Measurements from ENCODE around the gene TPCN1. TPM values are rescaled to one million over a fixed set of nuclear protein-coding genes. Genes with fewer than 3 reads are reported as not detected.

Gene TPCN1
- total and polyA plus RNA-seq, 2 of the 13 experiments (the other 11 are each of a cell fraction or from before 2014, with no cell fraction given) = 8.0 to 26.8 TPM

- TF ChIP-seq ZNF276 (CRISPR knock-in tag; IDR thresholded peaks at IDR 0.05; ENCODE audit: low read depth) (no peak), PBX2 (CRISPR knock-in tag; IDR thresholded peaks at IDR 0.05) (no peak), ZNF234 (CRISPR knock-in tag; conservative IDR thresholded peaks at IDR 0.05) (no peak), PHF21A (CRISPR knock-in tag; IDR thresholded peaks at IDR 0.05) (no peak), TAF1 (CRISPR knock-in tag; IDR thresholded peaks at IDR 0.05) (no peak), ZNF782 (CRISPR knock-in tag; IDR thresholded peaks at IDR 0.05; ENCODE audit: borderline replicate concordance) (no peak), PHF5A (CRISPR knock-in tag; IDR thresholded peaks at IDR 0.05; ENCODE audit: low read depth, unreplicated experiment) (no peak)
- TF ChIP-seq, protein P1, sequence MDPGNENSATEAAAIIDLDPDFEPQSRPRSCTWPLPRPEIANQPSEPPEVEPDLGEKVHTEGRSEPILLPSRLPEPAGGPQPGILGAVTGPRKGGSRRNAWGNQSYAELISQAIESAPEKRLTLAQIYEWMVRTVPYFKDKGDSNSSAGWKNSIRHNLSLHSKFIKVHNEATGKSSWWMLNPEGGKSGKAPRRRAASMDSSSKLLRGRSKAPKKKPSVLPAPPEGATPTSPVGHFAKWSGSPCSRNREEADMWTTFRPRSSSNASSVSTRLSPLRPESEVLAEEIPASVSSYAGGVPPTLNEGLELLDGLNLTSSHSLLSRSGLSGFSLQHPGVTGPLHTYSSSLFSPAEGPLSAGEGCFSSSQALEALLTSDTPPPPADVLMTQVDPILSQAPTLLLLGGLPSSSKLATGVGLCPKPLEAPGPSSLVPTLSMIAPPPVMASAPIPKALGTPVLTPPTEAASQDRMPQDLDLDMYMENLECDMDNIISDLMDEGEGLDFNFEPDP (CRISPR knock-in tag; conservative IDR thresholded peaks at IDR 0.05) = no peak
These were observed 30.0 kb upstream of the TPCN1 start (continued) for GRCh38 chr12:113191227-113191626.

- no peaks in the 10 kb centered on the region for H3K79me2 ChIP-seq (ENCODE audit: insufficient read depth, low read length)
- peaks cover 14% of the 10 kb centered on the region for H3K4me1 ChIP-seq (ENCODE audit: insufficient read depth, low read length)
- ATAC-seq (no peak), DNase-seq (ENCODE audit: low spot score) (no peak), FAIRE-seq (no peak)
- no peaks in the 10 kb centered on the region for H3K27me3 ChIP-seq (ENCODE audit: control insufficient read depth in 1 of 2, insufficient read depth in 2 of 2, low read length in 2 of 2)
- H3K4me3 ChIP-seq (replicated peaks in 1 of 3; ENCODE audit: insufficient read depth in 1 of 3, low read depth in 2 of 3, low read length in 3 of 3) = no peak overlapping the region
- H3K9me3 ChIP-seq (ENCODE audit: low read length) = no peaks in the 10 kb centered on the region
- no peaks in the 10 kb centered on the region for H4K20me1 ChIP-seq (ENCODE audit: insufficient read depth, low read length)
- no peak overlapping the region for H3K27ac ChIP-seq (ENCODE audit: extremely low read length, insufficient read depth, low read length)
- ChIA-PET POLR2A (interaction anchor here (1.9 to 2.4 kb wide), 2 partner anchors 10 to 36 kb away, joined by 4 to 6 read pairs; partner anchors contain the start of genes DDX54 and RITA1), CTCF (ENCODE audit: low intra/inter-chr PET ratio, low total read pairs) (no interaction called here)
- in situ Hi-C loops (cut with HindIII; ENCODE audit: extremely low pct_ligation_motif_present, low pct_unique_long_range_greater_than_20kb) (loop anchor here (10.0 kb wide), 1 partner anchor 160 kb away; the partner anchor contains the start of gene PLBD2), intact Hi-C loops (cut with micrococcal nuclease; ENCODE audit: unreplicated experiment) (loop anchor here (10.0 kb wide), 2 partner anchors 80 to 230 kb away; partner anchors contain the start of gene SDSL)
- no TSS peak for BruUV-seq (replicated peaks)
- no peak overlapping the region for H3K4me2 ChIP-seq (ENCODE audit: low read depth, low read length)
- 100% methylated on average over 2 of the region's 4 CpGs for WGBS (ENCODE audit: low lambda C conversion rate)
- peaks cover 8 to 11% of the 10 kb centered on the region in 2 experiments; a peak in 3 of 5 replicates for H3K36me3 ChIP-seq (replicated peaks in 1 of 2; ENCODE audit: control insufficient read depth in 1 of 2, insufficient read depth in 2 of 2, low read length in 2 of 2)
- no peak overlapping the region for H2AFZ ChIP-seq (ENCODE audit: low read length)
- H3K9ac ChIP-seq (ENCODE audit: insufficient read depth, low read depth, low read length) = no peak overlapping the region
- TF ChIP-seq HHEX (CRISPR knock-in tag; IDR thresholded peaks at IDR 0.05) = no peak
- no peak for TF ChIP-seq ZBTB25 (CRISPR knock-in tag; IDR thresholded peaks at IDR 0.05)
- no peak for TF ChIP-seq PBX2 (CRISPR knock-in tag; IDR thresholded peaks at IDR 0.05)
- TF ChIP-seq ZNF224 (CRISPR knock-in tag; IDR thresholded peaks at IDR 0.05) = no peak
- TF ChIP-seq, protein P2, sequence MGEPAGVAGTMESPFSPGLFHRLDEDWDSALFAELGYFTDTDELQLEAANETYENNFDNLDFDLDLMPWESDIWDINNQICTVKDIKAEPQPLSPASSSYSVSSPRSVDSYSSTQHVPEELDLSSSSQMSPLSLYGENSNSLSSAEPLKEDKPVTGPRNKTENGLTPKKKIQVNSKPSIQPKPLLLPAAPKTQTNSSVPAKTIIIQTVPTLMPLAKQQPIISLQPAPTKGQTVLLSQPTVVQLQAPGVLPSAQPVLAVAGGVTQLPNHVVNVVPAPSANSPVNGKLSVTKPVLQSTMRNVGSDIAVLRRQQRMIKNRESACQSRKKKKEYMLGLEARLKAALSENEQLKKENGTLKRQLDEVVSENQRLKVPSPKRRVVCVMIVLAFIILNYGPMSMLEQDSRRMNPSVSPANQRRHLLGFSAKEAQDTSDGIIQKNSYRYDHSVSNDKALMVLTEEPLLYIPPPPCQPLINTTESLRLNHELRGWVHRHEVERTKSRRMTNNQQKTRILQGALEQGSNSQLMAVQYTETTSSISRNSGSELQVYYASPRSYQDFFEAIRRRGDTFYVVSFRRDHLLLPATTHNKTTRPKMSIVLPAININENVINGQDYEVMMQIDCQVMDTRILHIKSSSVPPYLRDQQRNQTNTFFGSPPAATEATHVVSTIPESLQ (CRISPR knock-in tag; conservative IDR thresholded peaks at IDR 0.05) = no peak
These were observed 26.3 kb upstream of the TPCN1 start for GRCh38 chr12:113194971-113195391.
